Measurements from ENCODE around the gene FCHSD1.

- TF ChIP-seq CTCF (IDR thresholded peaks at IDR 0.05; ENCODE audit: low read depth, low read length, poor library complexity, severe bottlenecking) (peak; percentile 17), EZH2phosphoT487 (IDR thresholded peaks at IDR 0.05; ENCODE audit: borderline replicate concordance, low read length) (no peak)
Observed at GRCh38 chr5:141650851-141651727, at the start of gene FCHSD1.

All from DOHH2 (cell line).